Endothelial cell of umbilical vein (primary cell): ENCODE results near the gene LONRF2. TPM values are rescaled to one million over a fixed set of nuclear protein-coding genes. Genes with fewer than 3 reads are reported as not detected.

Experiments used
- BruUV-seq: library from RNA; stranded (reverse); fragments of 400-500 nt; replicated peaks from 2 replicates; lab custom pipeline; 2021; lab: Mats Ljungman, UMichigan
- CTCF ChIA-PET: fragments of 300-600, 350-600 bp; sonication (Branson Sonifier 250); formaldehyde crosslinking; loops from one replicate; lab custom pipeline; 2021; ENCODE audit warnings: antibody characterized with exemption, inconsistent platforms; lab: Charles Lee
- POLR2A ChIA-PET: fragments of 300-600, 350-600 bp; sonication (Branson Sonifier 250); formaldehyde crosslinking; loops from one replicate; lab custom pipeline; 2021; ENCODE audit warnings: antibody characterized with exemption, inconsistent platforms; lab: Charles Lee
- DNase-seq: peaks from one replicate; pipeline ENCODE4 v3.0.0-alpha.2; 2011; ENCODE audit warnings: low read depth, low spot score
- FAIRE-seq: peaks from 2 replicates; lab custom pipeline; 2011; peaks lifted over from hg19 to GRCh38; lab: Jason Lieb, UNC
- H2AFZ ChIP-seq: 2 replicates; pipeline ENCODE4 v1.6.0; 2012; ENCODE audit warnings: low read depth, low read length, control low read depth, inconsistent platforms
- H3K27ac ChIP-seq: 2 replicates; pipeline ENCODE4 v1.5.1; 2011; ENCODE audit warnings: low read depth, mild to moderate bottlenecking, control low read depth, low read length, moderate library complexity; ENCODE audit not compliant: insufficient read depth
- H3K27me3 ChIP-seq, 2 experiments: 2 replicates each; pipeline versions ENCODE4 v1.6.0 to v1.6.1; 2011; ENCODE audit warnings: low read length in 2 of 2, mixed read lengths in 1 of 2; ENCODE audit not compliant: control insufficient read depth in 2 of 2, insufficient read depth in 2 of 2
- H3K36me3 ChIP-seq, 2 experiments: 2 replicates in 1 of 2; 3 replicates in 1 of 2; pipeline ENCODE4 v1.5.1; 2011; ENCODE audit warnings: low read length in 2 of 2, mild to moderate bottlenecking in 1 of 2, moderate library complexity in 1 of 2; ENCODE audit not compliant: control insufficient read depth in 2 of 2, insufficient read depth in 2 of 2; ENCODE audit errors: extremely low read depth in 1 of 2
- H3K4me1 ChIP-seq: 3 replicates; pipeline ENCODE4 v1.5.1; 2011; ENCODE audit warnings: mild to moderate bottlenecking, low read length; ENCODE audit not compliant: control insufficient read depth, insufficient read depth; ENCODE audit errors: extremely low read depth
- H3K4me2 ChIP-seq: 2 replicates; pipeline ENCODE4 v1.6.1; 2011; ENCODE audit warnings: low read length, control low read depth, mixed read lengths; ENCODE audit not compliant: insufficient read depth
- H3K4me3 ChIP-seq, 3 experiments: fragments of 200-600 bp in 1 of 3; sonication (generic), shearing (Covaris generic) in 1 of 3; replicated peaks in 1 of 3; 2 replicates each; pipeline ENCODE4 v1.5.1; 2011 to 2016; ENCODE audit warnings: control low read depth in 3 of 3, low read length in 3 of 3, mild to moderate bottlenecking in 2 of 3, inconsistent platforms in 1 of 3, low read depth in 1 of 3, moderate library complexity in 1 of 3; ENCODE audit not compliant: insufficient read depth in 1 of 3
- H3K79me2 ChIP-seq: 2 replicates; pipeline ENCODE4 v1.6.0; 2012; ENCODE audit warnings: low read length, inconsistent platforms; ENCODE audit not compliant: control insufficient read depth, insufficient read depth
- H3K9ac ChIP-seq: replicated peaks from 2 replicates; pipeline ENCODE3; 2011; ENCODE audit warnings: low read length, control low read depth; ENCODE audit not compliant: insufficient read depth; ENCODE audit errors: extremely low read depth
- H3K9me1 ChIP-seq: replicated peaks from 3 replicates; pipeline ENCODE4 v1.6.0; 2011; ENCODE audit warnings: mild to moderate bottlenecking, low read length; ENCODE audit not compliant: control insufficient read depth, insufficient read depth; ENCODE audit errors: extremely low read depth
- H3K9me3 ChIP-seq: replicated peaks from 2 replicates; pipeline ENCODE4 v1.5.1; 2012; ENCODE audit warnings: low read length, inconsistent platforms; ENCODE audit not compliant: control insufficient read depth, insufficient read depth
- H4K20me1 ChIP-seq: replicated peaks from 2 replicates; pipeline ENCODE3; 2011; ENCODE audit warnings: mild to moderate bottlenecking, low read length; ENCODE audit not compliant: control insufficient read depth, insufficient read depth; ENCODE audit errors: extremely low read depth
- CTCF ChIP-seq, 2 donors: IDR thresholded peaks; 1 replicate in 1 of 2; 2 replicates in 1 of 2; pipeline ENCODE4 v1.5.1; 2011; ENCODE audit warnings: low read length in 2 of 2, mild to moderate bottlenecking in 2 of 2, moderate library complexity in 2 of 2, control low read depth in 1 of 2, inconsistent platforms in 1 of 2, low read depth in 1 of 2; ENCODE audit not compliant: insufficient read depth in 1 of 2; ENCODE audit errors: extremely low read depth in 1 of 2
- EZH2 ChIP-seq: IDR thresholded peaks from 2 replicates; pipeline ENCODE4 v1.6.1; 2012; ENCODE audit warnings: borderline replicate concordance, low read depth, mild to moderate bottlenecking, moderate library complexity, low read length, inconsistent platforms; ENCODE audit not compliant: severe bottlenecking
- FOS ChIP-seq: IDR thresholded peaks from 2 replicates; pipeline ENCODE4 v1.6.1; 2011; ENCODE audit warnings: mild to moderate bottlenecking, low read length, moderate library complexity, borderline replicate concordance; ENCODE audit not compliant: insufficient read depth
- GATA2 ChIP-seq: IDR thresholded peaks from 2 replicates; pipeline ENCODE4 v1.7.0; 2011; ENCODE audit warnings: low read depth, mild to moderate bottlenecking, moderate library complexity, mixed read lengths, low read length; ENCODE audit not compliant: insufficient read length, insufficient read depth
- JUN ChIP-seq: IDR thresholded peaks from 2 replicates; pipeline ENCODE4 v1.6.1; 2011; ENCODE audit warnings: borderline replicate concordance, low read depth; ENCODE audit not compliant: insufficient read length, insufficient read depth
- MAX ChIP-seq: IDR thresholded peaks from 2 replicates; pipeline ENCODE4 v1.6.1; 2011; ENCODE audit not compliant: insufficient read depth, insufficient read length
- MYC ChIP-seq: IDR thresholded peaks from one replicate; pipeline ENCODE4 v1.6.1; 2011; ENCODE audit warnings: mild to moderate bottlenecking, low read depth, low read length
- POLR2A ChIP-seq: IDR thresholded peaks from 2 replicates; pipeline ENCODE4 v1.6.1; 2012; ENCODE audit warnings: low read depth, mild to moderate bottlenecking, control low read depth, low read length
- POLR2AphosphoS5 ChIP-seq: IDR thresholded peaks from 2 replicates; pipeline ENCODE4 v1.6.1; 2012; ENCODE audit warnings: low read depth, mild to moderate bottlenecking, control low read depth, low read length, moderate library complexity; ENCODE audit not compliant: insufficient read depth
- dilution Hi-C: fragments of 300-500 bp; cut with MboI; formaldehyde crosslinking; loops from one replicate; pipeline ENCODE4 v1.15.0; 2019; ENCODE audit warnings: low sequenced_read_pairs; ENCODE audit not compliant: extremely low pct_ligation_motif_present
- intact Hi-C: fragments of 100-400 bp; cut with micrococcal nuclease; formaldehyde crosslinking; loops from one replicate; pipeline ENCODE4 v1.10.0; 2022
- polyA plus RNA-seq, 4 experiments: library from polyadenylated mRNA; depleted of rRNA in 3 of 4; stranded (reverse) in 3 of 4; unstranded in 1 of 4; fragments of >200 nt; gene quantifications; 2 replicates each; pipeline versions ENCODE4 v1.2.1 to v1.2.3, GENCODE V29; 2011 to 2012; ENCODE audit warnings: missing spikeins in 1 of 4
- total RNA-seq: library from RNA; stranded (reverse); gene quantifications from 2 replicates; pipeline ENCODE4 v1.2.3, GENCODE V29; 2021

Gene LONRF2
- total and polyA plus RNA-seq, 2 donors (not counting 3 experiments of a cell fraction or from before 2014, with no cell fraction given) = 0.03 TPM; not detected in 1

GRCh38 chr2:100278501-100278900 lies 43.8 kb downstream of the LONRF2 start:
- ChIA-PET POLR2A (no interaction called here), CTCF (no interaction called here)
- intact Hi-C loops = no loop called here
- FAIRE-seq (no peak), DNase-seq (no peak)
- H3K79me2 ChIP-seq = no peaks in the 10 kb centered on the region
- BruUV-seq = no TSS peak
- TF ChIP-seq CTCF (IDR thresholded peaks at IDR 0.05; ENCODE audit: extremely low read depth in 1 of 2, insufficient read depth in 1 of 2, low read depth in 1 of 2, low read length in 2 of 2) = no peak
- TF ChIP-seq POLR2A = no peak
- TF ChIP-seq FOS = no peak
- TF ChIP-seq MAX = no peak
- no peak for TF ChIP-seq EZH2
- no peak for TF ChIP-seq MYC
- TF ChIP-seq JUN = no peak
- TF ChIP-seq GATA2 = no peak
- no peak for TF ChIP-seq POLR2AphosphoS5
- H3K9me3 ChIP-seq = no peaks in the 10 kb centered on the region
- H3K9ac ChIP-seq = no peak overlapping the region
- H2AFZ ChIP-seq = no peak overlapping the region
- H3K4me3 ChIP-seq = no peak overlapping the region
- no peaks in the 10 kb centered on the region for H3K9me1 ChIP-seq
- H3K4me1 ChIP-seq = no peaks in the 10 kb centered on the region
- H3K4me2 ChIP-seq = no peak overlapping the region
- no peaks in the 10 kb centered on the region for H4K20me1 ChIP-seq
- H3K36me3 ChIP-seq = no peaks in the 10 kb centered on the region
- peaks cover 3 to 12% of the 10 kb centered on the region in 2 experiments for H3K27me3 ChIP-seq
- dilution Hi-C loops = no loop called here
- H3K27ac ChIP-seq = no peak overlapping the region
